Activated naive CD8-positive, alpha-beta T cell treated with anti-CD3 and anti-CD28 coated beads, Interleukin-2, amount 10 ng/mL, durations not matched to agents 7 days and 5 days (primary cell): ENCODE data around the gene PIK3R3. TPM values are rescaled to one million over a fixed set of nuclear protein-coding genes. Genes with fewer than 3 reads are reported as not detected.

Experiments
- ATAC-seq: fragments of 150-1000 bp; cut with Tn5 transposase; one replicate; pipeline ENCODE4 v1.10.0; 2021; ENCODE audit warnings: low read depth, moderate library complexity
- POLR2A ChIA-PET: fragments of 350-600 bp; sonication (Branson Sonifier 250); formaldehyde crosslinking; loops from one replicate; lab custom pipeline; 2021; ENCODE audit warnings: antibody characterized with exemption; lab: Charles Lee
- DNase-seq: peaks from one replicate; pipeline ENCODE4 v3.0.0; 2021
- H3K27ac Mint-ChIP-seq: one replicate; pipeline ENCODE4 v1.8.0; 2022; ENCODE audit warnings: mild to moderate bottlenecking, mixed read lengths
- H3K27me3 Mint-ChIP-seq: one replicate; pipeline ENCODE4 v1.8.0; 2022; ENCODE audit warnings: mild to moderate bottlenecking, moderate library complexity, mixed read lengths
- H3K36me3 Mint-ChIP-seq: one replicate; pipeline ENCODE4 v1.8.0; 2021; ENCODE audit warnings: mild to moderate bottlenecking, mixed read lengths
- H3K4me1 Mint-ChIP-seq: one replicate; pipeline ENCODE4 v1.8.0; 2021; ENCODE audit warnings: mixed read lengths
- H3K4me3 Mint-ChIP-seq: one replicate; pipeline ENCODE4 v1.8.0; 2022; ENCODE audit warnings: mild to moderate bottlenecking, moderate library complexity, mixed read lengths
- H3K9me3 Mint-ChIP-seq: one replicate; pipeline ENCODE4 v1.8.0; 2021; ENCODE audit warnings: mixed read lengths
- total RNA-seq, 2 experiments: library from RNA; stranded (reverse); gene quantifications; one replicate each; pipeline ENCODE4 v1.2.3, GENCODE V29; 2021

PIK3R3 gene
- total RNA-seq, 2 experiments from 2014 or later: 3.4 to 3.7 TPM

GRCh38 chr1:46169811-46170454, 37.5 kb upstream of the PIK3R3 start:
- no peak for DNase-seq
- Mint-ChIP-seq H3K4me3 (no peak overlapping the region), H3K27ac (no peak overlapping the region), H3K9me3 (no peaks in the 10 kb centered on the region), H3K4me1 (peaks cover 18% of the 10 kb centered on the region), H3K27me3 (peaks cover 4% of the 10 kb centered on the region), H3K36me3 (no peaks in the 10 kb centered on the region)
- no peak for ATAC-seq
- POLR2A ChIA-PET: interaction anchor here (1.2 kb wide), 1 partner anchor 77 kb away, joined by 3 read pairs; the partner anchor contains the start of gene RAD54L

GRCh38 chr1:46168477-46168876, 36.0 kb upstream of the PIK3R3 start:
- POLR2A ChIA-PET: interaction anchor here (1.2 kb wide), 1 partner anchor 79 kb away, joined by 3 read pairs; the partner anchor contains the start of gene RAD54L
- H3K4me1 Mint-ChIP-seq: peaks cover 18% of the 10 kb centered on the region
- ATAC-seq (no peak), DNase-seq (no peak)
- no peaks in the 10 kb centered on the region for H3K9me3 Mint-ChIP-seq
- peaks cover 4% of the 10 kb centered on the region for H3K27me3 Mint-ChIP-seq
- H3K27ac Mint-ChIP-seq: no peak overlapping the region
- no peaks in the 10 kb centered on the region for H3K36me3 Mint-ChIP-seq
- no peak overlapping the region for H3K4me3 Mint-ChIP-seq

GRCh38 chr1:46166521-46167462, 34.4 kb upstream of the PIK3R3 start:
- POLR2A ChIA-PET: interaction anchor here (0.6 to 2.3 kb wide), 9 partner anchors 16 to 583 kb away, joined by 3 to 10 read pairs (median 5); partner anchors contain the start of genes LRRC41, NASP, PIK3R3 and POMGNT1

GRCh38 chr1:46160212-46160611, 27.8 kb upstream of the PIK3R3 start:
- POLR2A ChIA-PET: no interaction called here

More at GRCh38 chr1:46166521-46167462, 34.4 kb upstream of the PIK3R3 start:
- H3K4me1 Mint-ChIP-seq: peaks cover 16% of the 10 kb centered on the region
- peak overlapping the region; percentile 82 for H3K4me3 Mint-ChIP-seq
- peak; percentile 69 for DNase-seq
- H3K9me3 Mint-ChIP-seq: no peaks in the 10 kb centered on the region
- peaks cover 4% of the 10 kb centered on the region for H3K27me3 Mint-ChIP-seq
- no peaks in the 10 kb centered on the region for H3K36me3 Mint-ChIP-seq
- peak; percentile 81 for ATAC-seq
- H3K27ac Mint-ChIP-seq: peak overlapping the region; percentile 90

GRCh38 chr1:46159516-46159915, 27.1 kb upstream of the PIK3R3 start:
- no peak overlapping the region for H3K27ac Mint-ChIP-seq

More at GRCh38 chr1:46160212-46160611, 27.8 kb upstream of the PIK3R3 start:
- no peak overlapping the region for H3K4me3 Mint-ChIP-seq
- H3K36me3 Mint-ChIP-seq: no peaks in the 10 kb centered on the region
- H3K27me3 Mint-ChIP-seq: peaks cover 2% of the 10 kb centered on the region
- H3K4me1 Mint-ChIP-seq: no peaks in the 10 kb centered on the region
- no peaks in the 10 kb centered on the region for H3K9me3 Mint-ChIP-seq
- no peak for ATAC-seq
- no peak for DNase-seq
- no peak overlapping the region for H3K27ac Mint-ChIP-seq

DNA sequence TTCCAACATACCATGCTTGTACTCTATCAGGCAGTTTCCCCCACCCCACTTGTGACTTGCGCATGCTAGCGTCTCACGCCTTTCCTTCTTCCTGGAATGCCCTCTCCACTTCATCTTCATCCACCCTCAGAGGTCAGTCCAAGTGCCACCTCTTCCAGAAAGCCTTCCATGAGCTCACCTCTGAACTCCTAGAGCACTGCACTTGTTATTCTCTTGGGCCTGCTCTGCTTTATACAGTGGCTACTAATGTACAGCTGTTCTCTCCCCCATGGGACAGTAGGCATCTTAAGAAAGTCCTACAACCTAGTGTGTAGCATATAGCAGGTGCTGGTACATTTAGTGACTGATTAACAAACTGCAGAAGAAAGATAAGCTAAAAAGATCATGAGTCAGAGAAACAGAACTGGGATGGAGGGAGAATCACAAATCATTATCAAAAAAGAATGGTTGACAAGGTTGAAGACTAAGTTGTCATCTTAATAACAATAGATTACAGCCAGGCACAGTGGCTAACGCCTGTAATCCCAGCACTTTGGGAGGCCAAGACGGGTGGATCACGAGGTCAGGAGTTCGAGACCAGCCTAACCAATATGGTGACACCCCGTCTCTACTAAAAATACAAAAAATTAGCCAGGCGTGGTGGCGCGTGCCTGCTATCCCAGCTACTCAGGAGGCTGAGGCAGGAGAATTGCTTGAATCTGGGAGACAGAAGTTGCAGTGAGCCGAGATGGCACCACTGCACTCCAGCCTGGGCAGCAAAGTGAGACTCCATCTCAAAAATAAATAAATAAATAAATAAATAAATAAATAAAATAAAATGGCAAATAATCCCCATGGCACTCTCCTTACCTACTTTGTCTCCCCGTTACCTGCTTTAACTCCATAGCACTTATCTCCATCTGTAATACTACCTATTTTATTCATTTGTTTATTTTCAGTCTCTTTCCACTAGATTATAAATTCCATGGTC, 26.2 kb upstream of the PIK3R3 start:
- Mint-ChIP-seq H3K27ac (no peak overlapping the region), H3K36me3 (no peaks in the 10 kb centered on the region), H3K4me3 (no peak overlapping the region), H3K9me3 (no peaks in the 10 kb centered on the region), H3K4me1 (no peaks in the 10 kb centered on the region), H3K27me3 (peaks cover 2% of the 10 kb centered on the region)
- POLR2A ChIA-PET: no interaction called here
- ATAC-seq: no peak
- no peak for DNase-seq

More at GRCh38 chr1:46159516-46159915, 27.1 kb upstream of the PIK3R3 start:
- H3K4me1 Mint-ChIP-seq: no peaks in the 10 kb centered on the region
- POLR2A ChIA-PET: interaction anchor here (0.6 kb wide), 1 partner anchor 43 kb away, joined by 7 read pairs; no protein-coding TSS in a partner anchor
- no peak for ATAC-seq
- no peaks in the 10 kb centered on the region for H3K36me3 Mint-ChIP-seq
- no peaks in the 10 kb centered on the region for H3K9me3 Mint-ChIP-seq
- no peak overlapping the region for H3K4me3 Mint-ChIP-seq
- no peak for DNase-seq
- H3K27me3 Mint-ChIP-seq: peaks cover 2% of the 10 kb centered on the region

DNA sequence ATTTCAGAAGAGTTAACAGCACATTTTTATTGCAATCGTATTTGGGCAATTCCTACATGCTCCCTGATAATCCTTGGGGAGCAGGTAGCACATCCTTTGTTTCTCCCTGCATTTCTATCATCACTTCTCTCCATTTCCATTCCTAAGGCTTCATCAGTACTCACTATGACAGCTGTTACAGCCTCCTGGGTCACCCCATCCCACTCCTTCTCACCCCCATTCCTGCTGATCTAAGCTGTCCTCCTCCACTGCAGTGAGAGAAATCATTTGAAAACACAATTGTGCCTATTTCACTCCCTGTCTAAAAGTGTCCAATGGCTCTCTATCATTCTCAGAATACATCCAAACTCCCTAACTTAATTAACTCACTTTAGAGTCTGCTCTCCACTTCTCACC, 25.5 kb upstream of the PIK3R3 start:
- H3K9me3 Mint-ChIP-seq: no peaks in the 10 kb centered on the region
- H3K36me3 Mint-ChIP-seq: no peaks in the 10 kb centered on the region
- H3K27ac Mint-ChIP-seq: no peak overlapping the region
- DNase-seq (no peak), ATAC-seq (no peak)
- POLR2A ChIA-PET: no interaction called here
- no peaks in the 10 kb centered on the region for H3K4me1 Mint-ChIP-seq
- H3K27me3 Mint-ChIP-seq: peaks cover 2% of the 10 kb centered on the region
- no peak overlapping the region for H3K4me3 Mint-ChIP-seq

GRCh38 chr1:46153732-46154131, 21.3 kb upstream of the PIK3R3 start:
- Mint-ChIP-seq H3K27ac (no peak overlapping the region), H3K27me3 (peaks cover 3% of the 10 kb centered on the region), H3K4me1 (no peaks in the 10 kb centered on the region), H3K36me3 (no peaks in the 10 kb centered on the region), H3K4me3 (no peak overlapping the region), H3K9me3 (no peaks in the 10 kb centered on the region)
- DNase-seq: no peak
- ATAC-seq: no peak
- POLR2A ChIA-PET: no interaction called here

- Mint-ChIP-seq H3K9me3 (no peaks in the 10 kb centered on the region), H3K27ac (no peak overlapping the region), H3K27me3 (peaks cover 7% of the 10 kb centered on the region), H3K4me1 (no peaks in the 10 kb centered on the region), H3K36me3 (no peaks in the 10 kb centered on the region), H3K4me3 (no peak overlapping the region)
- POLR2A ChIA-PET: no interaction called here
- ATAC-seq (no peak), DNase-seq (no peak)
Measured at GRCh38 chr1:46153228-46153627, 20.8 kb upstream of the PIK3R3 start.

DNA sequence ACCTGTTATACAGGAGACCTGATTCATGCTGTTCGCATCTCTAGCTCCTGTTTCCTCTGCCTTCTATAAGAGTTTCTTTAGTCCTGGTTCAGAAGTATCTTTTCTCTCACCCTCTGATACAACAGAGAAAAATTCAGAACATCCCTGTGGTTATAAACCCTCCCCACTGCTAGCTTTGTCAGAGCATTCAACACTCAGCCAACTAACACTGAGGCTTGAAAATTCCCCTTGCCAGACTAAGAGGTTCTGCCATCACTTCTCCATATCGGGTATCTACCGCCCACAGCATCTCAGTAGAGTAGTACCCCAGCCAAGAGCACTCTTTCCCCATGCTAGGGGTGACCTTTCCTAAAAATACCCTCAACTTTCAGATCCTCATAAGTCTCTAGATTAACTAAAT, 19.6 kb upstream of the PIK3R3 start:
- POLR2A ChIA-PET: interaction anchor here (0.5 kb wide), 1 partner anchor 372 kb away, joined by 3 read pairs; no protein-coding TSS in a partner anchor
- Mint-ChIP-seq H3K27me3 (peaks cover 9% of the 10 kb centered on the region), H3K27ac (no peak overlapping the region), H3K36me3 (no peaks in the 10 kb centered on the region), H3K4me3 (no peak overlapping the region), H3K9me3 (no peaks in the 10 kb centered on the region), H3K4me1 (no peaks in the 10 kb centered on the region)
- no peak for ATAC-seq
- DNase-seq: no peak

DNA sequence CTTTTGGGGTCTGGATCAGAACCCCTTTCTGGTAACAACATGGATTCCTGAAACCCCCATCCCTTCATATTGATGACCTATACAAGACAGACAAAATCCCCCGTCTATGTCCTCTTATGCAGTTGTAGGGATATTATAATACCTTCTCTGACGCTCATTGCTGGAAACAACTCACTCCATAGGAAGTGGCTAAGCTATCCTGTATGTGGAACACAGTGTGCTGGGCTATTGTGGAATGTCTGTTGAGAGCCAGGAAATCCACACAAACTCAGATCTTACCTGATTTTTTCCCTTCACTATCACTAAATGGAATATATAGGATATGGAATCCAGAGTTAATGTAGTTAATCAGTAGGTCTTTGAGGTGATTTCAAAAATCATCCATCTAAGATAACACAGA, 17.7 kb upstream of the PIK3R3 start:
- no peaks in the 10 kb centered on the region for H3K36me3 Mint-ChIP-seq
- no peaks in the 10 kb centered on the region for H3K4me1 Mint-ChIP-seq
- no peak overlapping the region for H3K4me3 Mint-ChIP-seq
- ATAC-seq (no peak), DNase-seq (no peak)
- H3K27me3 Mint-ChIP-seq: peaks cover 12% of the 10 kb centered on the region
- no peaks in the 10 kb centered on the region for H3K9me3 Mint-ChIP-seq
- POLR2A ChIA-PET: no interaction called here
- no peak overlapping the region for H3K27ac Mint-ChIP-seq

GRCh38 chr1:46148318-46148717, 15.9 kb upstream of the PIK3R3 start:
- no peaks in the 10 kb centered on the region for H3K4me1 Mint-ChIP-seq
- no peak for ATAC-seq
- H3K27me3 Mint-ChIP-seq: peaks cover 14% of the 10 kb centered on the region

More at GRCh38 chr1:46148318-46148717, 15.9 kb upstream of the PIK3R3 start:
- Mint-ChIP-seq H3K9me3 (no peaks in the 10 kb centered on the region), H3K4me3 (no peak overlapping the region), H3K27ac (no peak overlapping the region), H3K36me3 (no peaks in the 10 kb centered on the region)
- DNase-seq: no peak
- POLR2A ChIA-PET: no interaction called here
